ENCODE measurements around the gene CCDC171.

DNA sequence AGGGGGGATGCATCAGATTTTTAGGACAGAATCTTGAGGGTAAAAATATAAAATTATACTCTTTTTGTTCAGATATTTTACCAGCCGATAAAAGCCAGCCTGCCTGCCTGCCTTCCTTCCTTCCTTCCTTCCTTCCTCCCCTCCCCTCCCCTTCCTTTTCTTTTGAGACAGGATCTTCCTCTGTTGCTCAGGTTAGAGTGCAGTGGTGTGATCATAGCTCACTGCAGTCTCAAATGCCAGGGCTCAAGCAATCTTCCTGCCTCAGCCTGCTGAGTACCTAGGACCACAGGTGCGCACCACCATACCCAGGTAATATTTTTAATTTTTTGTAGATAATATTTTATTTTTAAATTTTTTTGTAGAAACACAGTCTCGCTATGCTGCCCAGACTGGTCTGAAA, 330.0 kb downstream of the CCDC171 start:
- no peak for TF ChIP-seq EZH2phosphoT487 (IDR thresholded peaks at IDR 0.05; ENCODE audit: borderline replicate concordance)
- no peak for TF ChIP-seq EGR1 (IDR thresholded peaks at IDR 0.05; ENCODE audit: low read depth)
- no peak for TF ChIP-seq POLR2A (IDR thresholded peaks at IDR 0.05; ENCODE audit: borderline replicate concordance, extremely low read depth, insufficient read depth, insufficient read length)
